MCF 10A (cell line): ENCODE results near the gene ALG1L2. TPM values are rescaled to one million over a fixed set of nuclear protein-coding genes. Genes with fewer than 3 reads are reported as not detected.
"Not testable (repeated sequence)": the region's sequence is repeated elsewhere in the genome, so short reads cannot be mapped to it uniquely, and the experiment has no call there.

Experiments used
- Bru-seq: library from RNA; stranded (reverse); fragments of 400-500 nt; gene quantifications from one replicate; lab custom pipeline; 2021; lab: Mats Ljungman, UMichigan
- BruChase-seq, 2 experiments: library from RNA; stranded (reverse); fragments of 400-500 nt; gene quantifications; one replicate each; lab custom pipeline; 2021; lab: Mats Ljungman, UMichigan
- BruUV-seq: library from RNA; stranded (reverse); fragments of 400-500 nt; replicated peaks from 2 replicates; lab custom pipeline; 2021; lab: Mats Ljungman, UMichigan
- CTCF ChIA-PET: fragments of 300-600 bp; sonication (Branson Sonifier 250); formaldehyde crosslinking; extraction: SDS; loops from one replicate; lab custom pipeline; 2021; ENCODE audit warnings: antibody characterized with exemption, inconsistent platforms; lab: Yijun Ruan, JAX
- POLR2A ChIA-PET: fragments of 300-600, 350-650 bp; sonication (Branson Sonifier 250); formaldehyde crosslinking; extraction: SDS; loops from one replicate; lab custom pipeline; 2020; ENCODE audit warnings: antibody characterized with exemption, inconsistent platforms; lab: Yijun Ruan, JAX
- DNase-seq: peaks from one replicate; pipeline ENCODE4 v3.0.0-alpha.2; 2018; ENCODE audit not compliant: unreplicated experiment
- H3K27ac Mint-ChIP-seq: one replicate; pipeline ENCODE4 v1.8.0; 2022; ENCODE audit warnings: mild to moderate bottlenecking, low read depth, mixed read lengths; ENCODE audit not compliant: unreplicated experiment
- H3K27me3 Mint-ChIP-seq: one replicate; pipeline ENCODE4 v1.8.0; 2022; ENCODE audit warnings: mixed read lengths; ENCODE audit not compliant: insufficient read depth, unreplicated experiment
- H3K36me3 Mint-ChIP-seq: one replicate; pipeline ENCODE4 v1.8.0; 2022; ENCODE audit warnings: mild to moderate bottlenecking, moderate library complexity, mixed read lengths; ENCODE audit not compliant: insufficient read depth, unreplicated experiment
- H3K4me1 Mint-ChIP-seq: one replicate; pipeline ENCODE4 v1.8.0; 2022; ENCODE audit warnings: mixed read lengths; ENCODE audit not compliant: insufficient read depth, unreplicated experiment
- H3K4me3 Mint-ChIP-seq: one replicate; pipeline ENCODE4 v1.8.0; 2022; ENCODE audit warnings: mild to moderate bottlenecking, moderate library complexity, mixed read lengths; ENCODE audit not compliant: unreplicated experiment
- H3K9me3 Mint-ChIP-seq: one replicate; pipeline ENCODE4 v1.8.0; 2022; ENCODE audit warnings: mixed read lengths; ENCODE audit not compliant: unreplicated experiment
- CTCF ChIP-seq: fragments of 200-600 bp; IDR thresholded peaks from one replicate; pipeline ENCODE4 v1.8.0; 2022; ENCODE audit warnings: antibody characterized with exemption, mild to moderate bottlenecking; ENCODE audit not compliant: unreplicated experiment
- intact Hi-C: fragments of 100-400 bp; cut with micrococcal nuclease; formaldehyde crosslinking; loops from 2 replicates; pipeline ENCODE4 v1.14.1; 2022
- long read RNA-seq: library from polyadenylated mRNA; stranded (forward); transcript quantifications from one replicate; pipeline ENCODE4 v2.0.0, GENCODE V29; 2022
- total RNA-seq: library from RNA; stranded (reverse); gene quantifications from 2 replicates; pipeline ENCODE4 v1.2.3, GENCODE V29; 2022

ALG1L2 gene
- total RNA-seq (not detected in 2 replicates), Bru-seq, nascent RNA (not detected), BruChase-seq, experiment 1, labeled RNA remaining after a 6-hour chase (not detected), BruChase-seq, experiment 2, labeled RNA remaining after a 2-hour chase (not detected)
- long read RNA-seq, partial matches to known transcripts = 0 of 12 reads
- long read RNA-seq, other reads (novel, unspliced or antisense) = 12 of 12 reads

- CTCF ChIA-PET = interaction anchor here (0.9 kb wide), 1 partner anchor 18 kb away, joined by 3 read pairs; no protein-coding TSS in a partner anchor
Observed at GRCh38 chr3:130081351-130081881, at the start of gene ALG1L2. ALG1L2 (plus strand) TSS chr3:130081831; CDS start chr3:130082017, 186 bp downstream.

GRCh38 chr3:130037126-130037815 is 44.4 kb upstream of the ALG1L2 start:
- BruUV-seq, POLR2A ChIA-PET, H3K36me3 Mint-ChIP-seq, DNase-seq, H3K9me3 Mint-ChIP-seq, H3K4me3 Mint-ChIP-seq, H3K27ac Mint-ChIP-seq, H3K4me1 Mint-ChIP-seq, CTCF ChIA-PET, intact Hi-C loops: not testable (repeated sequence)
- H3K27me3 Mint-ChIP-seq = peaks cover 10% of the 10 kb centered on the region

More at GRCh38 chr3:130081351-130081881, at the start of gene ALG1L2:
- peaks cover 14% of the 10 kb centered on the region for H3K27me3 Mint-ChIP-seq
- H3K9me3 Mint-ChIP-seq = peaks cover 10% of the 10 kb centered on the region
- TF ChIP-seq CTCF = no peak
- H3K27ac Mint-ChIP-seq = no peak within 1 kb of the TSS
- POLR2A ChIA-PET = no interaction called here
- BruUV-seq = no TSS peak
- no peaks in the 10 kb centered on the region for H3K36me3 Mint-ChIP-seq
- intact Hi-C loops = no loop called here
- H3K4me1 Mint-ChIP-seq = no peaks in the 10 kb centered on the region
- H3K4me3 Mint-ChIP-seq = no peak within 1 kb of the TSS
- DNase-seq = no peak

- H3K36me3 Mint-ChIP-seq, intact Hi-C loops, H3K4me3 Mint-ChIP-seq, H3K4me1 Mint-ChIP-seq, BruUV-seq, H3K9me3 Mint-ChIP-seq, H3K27me3 Mint-ChIP-seq, DNase-seq, H3K27ac Mint-ChIP-seq, POLR2A ChIA-PET: not testable (repeated sequence)
- CTCF ChIA-PET = interaction anchor here (1.1 kb wide), 1 partner anchor 63 kb away, joined by 3 read pairs; no protein-coding TSS in a partner anchor
Observed at GRCh38 chr3:130042736-130043135, 38.9 kb upstream of the ALG1L2 start.

GRCh38 chr3:130043658-130044057 is 38.0 kb upstream of the ALG1L2 start:
- CTCF ChIA-PET = interaction anchor here (1.1 kb wide), 1 partner anchor 62 kb away, joined by 3 read pairs; no protein-coding TSS in a partner anchor
- intact Hi-C loops, H3K9me3 Mint-ChIP-seq, H3K4me1 Mint-ChIP-seq, POLR2A ChIA-PET, H3K36me3 Mint-ChIP-seq, H3K27ac Mint-ChIP-seq, H3K27me3 Mint-ChIP-seq, DNase-seq, H3K4me3 Mint-ChIP-seq, BruUV-seq: not testable (repeated sequence)

GRCh38 chr3:130044370-130044769 is 37.3 kb upstream of the ALG1L2 start:
- TF ChIP-seq CTCF = no peak
- H3K36me3 Mint-ChIP-seq = no peaks in the 10 kb centered on the region
- intact Hi-C loops = no loop called here
- H3K4me3 Mint-ChIP-seq = no peak overlapping the region
- H3K27ac Mint-ChIP-seq = no peak overlapping the region
- no peaks in the 10 kb centered on the region for H3K9me3 Mint-ChIP-seq
- no TSS peak for BruUV-seq
- POLR2A ChIA-PET = no interaction called here
- DNase-seq = no peak
- H3K4me1 Mint-ChIP-seq = no peaks in the 10 kb centered on the region
- H3K27me3 Mint-ChIP-seq = no peaks in the 10 kb centered on the region
- CTCF ChIA-PET = interaction anchor here (0.7 kb wide), 1 partner anchor 1090 kb away, joined by 3 read pairs; no protein-coding TSS in a partner anchor
